ENCODE data around the gene NTN3.

- TF ChIP-seq GATA2 (IDR thresholded peaks at IDR 0.05; ENCODE audit: low read depth, low read length) (no peak), GATA3 (IDR thresholded peaks at IDR 0.05; ENCODE audit: low read depth, low read length) (no peak)
Measured at GRCh38 chr16:2498531-2499253, 27.6 kb downstream of the NTN3 start.

Data from SH-SY5Y (cell line).